PFSK-1 (cell line): ENCODE data around the gene ZXDC.

Experiments used
- FOXP2 ChIP-seq: optimal IDR thresholded peaks from 2 replicates; pipeline ENCODE3; 2011; ENCODE audit warnings: borderline replicate concordance, control low read depth, inconsistent platforms; ENCODE audit not compliant: insufficient read depth; ENCODE audit errors: extremely low read length, extremely low read depth
- POLR2AphosphoS5 ChIP-seq: IDR thresholded peaks from 2 replicates; pipeline ENCODE4 v1.6.1; 2012; ENCODE audit warnings: low read depth, mild to moderate bottlenecking, control low read depth, low read length, moderate library complexity
- SIN3A ChIP-seq: IDR thresholded peaks from 2 replicates; pipeline ENCODE4 v1.6.1; 2012; ENCODE audit warnings: mild to moderate bottlenecking, low read length, moderate library complexity, borderline replicate concordance; ENCODE audit not compliant: insufficient read depth
- TAF1 ChIP-seq: IDR thresholded peaks from 2 replicates; pipeline ENCODE4 v1.6.1; 2012; ENCODE audit warnings: low read length, control low read depth, borderline replicate concordance; ENCODE audit not compliant: insufficient read depth
- TF ChIP-seq, protein P1 (sequence below), 2 experiments: IDR thresholded peaks; 2 replicates each; pipeline versions ENCODE4 v1.6.1 to v1.8.0; 2011 to 2012; ENCODE audit warnings: low read depth in 2 of 2, low read length in 2 of 2, control low read depth in 1 of 2, inconsistent platforms in 1 of 2, mild to moderate bottlenecking in 1 of 2, moderate library complexity in 1 of 2; ENCODE audit not compliant: insufficient read depth in 1 of 2

Gene ZXDC

DNA sequence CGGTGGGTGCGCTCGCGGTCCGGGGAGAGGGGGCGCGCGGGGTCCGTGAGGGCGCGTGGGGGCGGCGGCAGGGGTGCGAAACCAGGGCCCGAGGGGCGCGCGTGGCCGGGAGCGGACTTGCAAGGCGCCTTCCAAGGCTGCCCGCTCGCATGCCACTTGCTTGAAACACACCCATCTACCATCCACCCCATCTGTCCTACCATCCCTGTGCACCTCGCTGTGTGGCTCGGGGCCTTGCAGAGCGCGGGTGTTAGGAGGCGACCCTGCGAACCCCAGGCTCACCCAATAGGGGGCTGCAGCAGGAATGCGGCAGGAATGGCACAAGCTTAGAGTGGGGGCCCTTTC, 80.7 kb downstream of the ZXDC start:
- TF ChIP-seq POLR2AphosphoS5 = no peak
- TF ChIP-seq, protein P1, sequence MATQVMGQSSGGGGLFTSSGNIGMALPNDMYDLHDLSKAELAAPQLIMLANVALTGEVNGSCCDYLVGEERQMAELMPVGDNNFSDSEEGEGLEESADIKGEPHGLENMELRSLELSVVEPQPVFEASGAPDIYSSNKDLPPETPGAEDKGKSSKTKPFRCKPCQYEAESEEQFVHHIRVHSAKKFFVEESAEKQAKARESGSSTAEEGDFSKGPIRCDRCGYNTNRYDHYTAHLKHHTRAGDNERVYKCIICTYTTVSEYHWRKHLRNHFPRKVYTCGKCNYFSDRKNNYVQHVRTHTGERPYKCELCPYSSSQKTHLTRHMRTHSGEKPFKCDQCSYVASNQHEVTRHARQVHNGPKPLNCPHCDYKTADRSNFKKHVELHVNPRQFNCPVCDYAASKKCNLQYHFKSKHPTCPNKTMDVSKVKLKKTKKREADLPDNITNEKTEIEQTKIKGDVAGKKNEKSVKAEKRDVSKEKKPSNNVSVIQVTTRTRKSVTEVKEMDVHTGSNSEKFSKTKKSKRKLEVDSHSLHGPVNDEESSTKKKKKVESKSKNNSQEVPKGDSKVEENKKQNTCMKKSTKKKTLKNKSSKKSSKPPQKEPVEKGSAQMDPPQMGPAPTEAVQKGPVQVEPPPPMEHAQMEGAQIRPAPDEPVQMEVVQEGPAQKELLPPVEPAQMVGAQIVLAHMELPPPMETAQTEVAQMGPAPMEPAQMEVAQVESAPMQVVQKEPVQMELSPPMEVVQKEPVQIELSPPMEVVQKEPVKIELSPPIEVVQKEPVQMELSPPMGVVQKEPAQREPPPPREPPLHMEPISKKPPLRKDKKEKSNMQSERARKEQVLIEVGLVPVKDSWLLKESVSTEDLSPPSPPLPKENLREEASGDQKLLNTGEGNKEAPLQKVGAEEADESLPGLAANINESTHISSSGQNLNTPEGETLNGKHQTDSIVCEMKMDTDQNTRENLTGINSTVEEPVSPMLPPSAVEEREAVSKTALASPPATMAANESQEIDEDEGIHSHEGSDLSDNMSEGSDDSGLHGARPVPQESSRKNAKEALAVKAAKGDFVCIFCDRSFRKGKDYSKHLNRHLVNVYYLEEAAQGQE (IDR thresholded peaks at IDR 0.05; ENCODE audit: insufficient read depth in 1 of 2, low read depth in 2 of 2, low read length in 2 of 2) = no peak
- TF ChIP-seq FOXP2 = no peak
- no peak for TF ChIP-seq TAF1
- TF ChIP-seq SIN3A = no peak

DNA sequence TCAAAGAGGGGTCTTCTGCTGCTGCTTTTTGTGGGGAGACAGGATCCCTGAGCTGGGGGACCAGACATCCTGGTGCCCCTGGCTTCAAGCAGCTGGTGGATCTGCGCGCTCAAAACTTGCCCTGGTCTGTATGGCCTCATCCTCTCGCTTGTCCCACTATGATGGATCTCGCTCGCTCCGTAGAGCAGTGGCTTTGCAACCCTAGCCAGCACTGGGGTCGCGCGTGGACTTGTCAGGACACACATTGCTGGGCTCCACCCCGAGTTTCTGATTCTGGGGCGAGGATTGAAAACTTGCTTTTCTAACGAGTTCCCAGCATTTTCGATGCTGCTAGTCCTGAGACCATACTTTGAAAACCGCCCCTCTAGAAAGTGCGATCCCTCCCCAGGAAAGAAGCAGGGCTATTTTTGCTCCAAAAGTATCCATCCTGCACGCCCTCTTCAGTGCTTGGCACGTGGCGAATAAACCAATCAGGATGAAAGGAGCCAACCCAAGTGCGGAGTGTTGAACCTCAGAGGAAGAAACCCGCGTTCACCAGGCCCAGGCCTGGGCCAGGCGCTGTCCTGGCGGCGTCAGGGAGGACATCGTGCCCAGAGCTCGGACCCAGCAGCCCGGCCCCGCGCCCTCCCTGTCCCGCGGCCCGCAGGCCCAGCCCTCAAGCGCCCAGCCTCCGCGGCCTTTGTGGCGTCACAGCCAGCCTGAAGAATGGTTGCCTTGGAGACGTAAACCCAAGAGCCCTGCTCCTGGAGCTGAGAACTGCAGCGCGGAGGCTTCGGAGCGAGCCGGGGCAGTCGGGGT, 81.3 kb downstream of the ZXDC start, which contains the start of gene CFAP100:
Gene CFAP100, plus strand, starts transcription at position 731 of the 798 bp plus-strand sequence. CDS start 1,092 bp downstream, outside the sequence.
- TF ChIP-seq FOXP2 (no peak), TAF1 (no peak), POLR2AphosphoS5 (no peak), SIN3A (no peak)
- TF ChIP-seq, protein P1 (IDR thresholded peaks at IDR 0.05; ENCODE audit: insufficient read depth in 1 of 2, low read depth in 2 of 2, low read length in 2 of 2) = no peak

DNA sequence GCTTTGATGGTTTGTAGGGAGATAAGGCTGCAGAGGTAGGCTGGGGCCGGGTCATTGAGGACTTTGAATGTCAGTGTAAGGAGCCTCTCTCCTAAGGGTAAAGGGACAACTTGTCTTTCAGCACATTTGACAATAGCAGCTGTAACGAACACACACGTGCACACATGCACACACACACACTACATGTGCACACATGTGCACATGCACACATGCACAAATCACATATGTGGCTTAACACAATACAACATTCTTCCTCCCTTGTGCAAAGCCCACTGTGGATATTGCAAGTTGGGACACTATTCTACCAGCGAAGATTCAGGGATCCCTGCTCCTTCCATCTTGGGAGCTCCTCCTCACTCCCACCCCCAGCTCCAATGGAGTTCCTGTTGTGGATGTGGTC, 82.1 kb downstream of the ZXDC start:
- TF ChIP-seq POLR2AphosphoS5 = no peak
- no peak for TF ChIP-seq TAF1
- TF ChIP-seq, protein P1 (IDR thresholded peaks at IDR 0.05; ENCODE audit: insufficient read depth in 1 of 2, low read depth in 2 of 2, low read length in 2 of 2) = no peak
- TF ChIP-seq FOXP2 = no peak

DNA sequence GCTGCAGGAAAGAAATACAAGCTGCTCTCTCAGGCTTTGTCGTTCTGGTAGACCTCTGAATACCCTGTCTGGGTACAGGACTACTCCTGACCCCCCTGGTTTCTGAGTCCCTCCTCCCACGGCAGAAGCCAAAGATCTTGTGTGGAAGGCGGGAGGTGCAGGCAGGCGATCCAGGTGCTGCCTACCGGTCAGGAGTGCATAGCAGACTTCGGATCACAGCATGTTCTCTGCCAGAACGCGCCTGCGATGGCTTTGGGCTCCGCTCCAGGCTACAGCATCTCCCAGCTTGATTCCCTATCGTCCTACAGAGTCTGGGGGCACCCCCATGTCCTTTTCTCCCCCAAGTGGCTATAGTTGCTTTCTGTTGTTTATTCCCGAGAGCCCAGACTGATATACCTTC, 83.4 kb downstream of the ZXDC start:
- no peak for TF ChIP-seq FOXP2
- TF ChIP-seq POLR2AphosphoS5 = no peak
- no peak for TF ChIP-seq SIN3A
- no peak for TF ChIP-seq TAF1
- TF ChIP-seq, protein P1 (IDR thresholded peaks at IDR 0.05; ENCODE audit: insufficient read depth in 1 of 2, low read depth in 2 of 2, low read length in 2 of 2) = no peak

DNA sequence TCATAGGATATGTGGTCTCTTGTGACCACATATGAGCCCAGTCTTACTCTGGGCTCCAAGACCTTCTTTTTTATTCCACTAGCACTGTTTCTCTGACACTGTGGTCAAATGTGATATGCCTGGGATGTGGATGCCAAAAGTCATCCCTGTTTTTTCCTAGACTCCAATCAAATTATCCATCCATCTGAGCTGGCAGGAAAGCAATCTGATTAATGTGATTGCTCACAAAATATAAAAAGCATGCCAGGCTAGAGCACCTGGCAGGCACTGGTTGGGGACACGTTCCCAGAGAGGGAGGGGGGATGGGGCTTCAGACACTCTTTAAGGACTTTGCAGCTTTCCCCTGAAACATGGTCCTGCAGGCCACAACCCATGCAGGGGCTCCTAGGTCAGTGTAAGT, 84.1 kb downstream of the ZXDC start:
- TF ChIP-seq, protein P1 (IDR thresholded peaks at IDR 0.05; ENCODE audit: insufficient read depth in 1 of 2, low read depth in 2 of 2, low read length in 2 of 2) = no peak
- TF ChIP-seq POLR2AphosphoS5 = no peak
- TF ChIP-seq FOXP2 = no peak
- TF ChIP-seq TAF1 = no peak
- TF ChIP-seq SIN3A = no peak
